Activated B cell treated with CpG ODN at 0.5 μM for 24 hours (primary cell): Measurements from ENCODE around the gene AKT2. TPM values are rescaled to one million over a fixed set of nuclear protein-coding genes. Genes with fewer than 3 reads are reported as not detected.
A peak's percentile ranks its signal among the peaks of the same experiment; 100 is the strongest.

Experiments used
- ATAC-seq: fragments of 200-7000 bp; cut with Tn5 transposase; one replicate; pipeline ENCODE4 v1.10.0; 2021; ENCODE audit warnings: low read depth, mild to moderate bottlenecking, moderate library complexity
- CTCF ChIA-PET: fragments of 350-600 bp; sonication (Branson Sonifier 250); formaldehyde crosslinking; loops from one replicate; lab custom pipeline; 2021; ENCODE audit warnings: antibody characterized with exemption; lab: Charles Lee
- POLR2A ChIA-PET: fragments of 350-600 bp; sonication (Branson Sonifier 250); formaldehyde crosslinking; loops from one replicate; lab custom pipeline; 2021; ENCODE audit warnings: antibody characterized with exemption; lab: Charles Lee
- DNase-seq: peaks from one replicate; pipeline ENCODE4 v3.0.0; 2022
- H3K27ac Mint-ChIP-seq: one replicate; pipeline ENCODE4 v1.8.0; 2020; ENCODE audit warnings: mixed read lengths
- H3K27me3 Mint-ChIP-seq: one replicate; pipeline ENCODE4 v1.8.0; 2021; ENCODE audit warnings: mixed read lengths
- H3K36me3 Mint-ChIP-seq: one replicate; pipeline ENCODE4 v1.8.0; 2021; ENCODE audit warnings: low read depth, mixed read lengths
- H3K4me1 Mint-ChIP-seq: one replicate; pipeline ENCODE4 v1.8.0; 2021; ENCODE audit warnings: mixed read lengths
- H3K4me3 Mint-ChIP-seq: one replicate; pipeline ENCODE4 v1.8.0; 2020; ENCODE audit warnings: mild to moderate bottlenecking, mixed read lengths
- H3K9me3 Mint-ChIP-seq: one replicate; pipeline ENCODE4 v1.8.0; 2020; ENCODE audit warnings: mixed read lengths
- intact Hi-C: fragments of 100-400 bp; cut with micrococcal nuclease; formaldehyde crosslinking; loops from one replicate; pipeline ENCODE4 v1.15.1; 2024
- total RNA-seq: library from RNA; stranded (reverse); gene quantifications from 2 replicates; pipeline ENCODE4 v1.2.3, GENCODE V29; 2022
- TF ChIP-seq, protein P1 (sequence below): fragments of 200-600 bp; IDR thresholded peaks from one replicate; pipeline ENCODE4 v1.8.0; 2022; ENCODE audit warnings: antibody characterized with exemption, mild to moderate bottlenecking

Gene AKT2
- total RNA-seq, 1 donor from 2014 or later, result 176 TPM

DNA sequence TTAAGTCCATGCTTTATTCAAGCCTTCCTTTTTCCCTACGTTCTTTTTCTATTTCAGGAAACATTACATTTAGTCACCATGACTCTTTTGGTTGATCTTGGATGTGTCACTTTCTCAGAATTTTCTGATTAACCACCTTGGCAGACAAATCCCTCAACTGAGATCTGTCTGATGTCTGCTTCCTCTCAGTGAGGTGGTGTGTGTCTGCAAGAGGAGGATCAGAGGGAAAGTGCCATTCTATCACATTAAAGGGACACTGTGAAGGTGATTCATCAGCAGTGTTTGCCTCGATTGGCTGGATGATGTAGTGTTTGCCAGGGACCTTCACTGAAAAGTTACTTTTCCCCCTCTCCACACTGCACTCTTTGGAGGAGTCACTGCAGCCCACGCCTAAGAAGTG is 55.7 kb downstream of the AKT2 start:
- Mint-ChIP-seq H3K4me3 (no peak overlapping the region), H3K27ac (no peak overlapping the region)

DNA sequence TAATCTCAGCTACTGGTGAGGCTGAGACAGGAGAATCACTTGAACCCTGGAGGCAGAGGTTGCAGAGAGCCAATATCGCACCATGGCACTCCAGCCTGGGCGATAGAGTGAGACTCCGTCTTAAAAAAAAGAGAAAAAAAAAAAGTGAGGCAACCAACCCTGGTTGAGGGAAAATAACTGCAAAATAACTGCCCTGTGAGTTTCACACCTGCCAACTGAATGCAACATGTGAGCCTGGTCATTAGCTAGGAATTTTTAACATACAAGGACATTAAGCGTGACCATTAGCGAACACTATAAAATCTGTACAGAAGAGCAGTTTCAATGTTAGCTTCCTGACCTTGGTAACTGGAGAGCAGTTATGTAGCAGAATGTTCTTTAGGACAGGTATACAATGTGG is 56.3 kb downstream of the AKT2 start:
- CTCF ChIA-PET, result no interaction called here
- no peak for ATAC-seq

More for the DNA sequence above, 55.7 kb downstream of the AKT2 start:
- ChIA-PET POLR2A (no interaction called here), CTCF (no interaction called here)
- intact Hi-C loops, result no loop called here
- Mint-ChIP-seq H3K27me3 (peaks cover 17% of the 10 kb centered on the region), H3K36me3 (peaks cover 12% of the 10 kb centered on the region), H3K9me3 (no peaks in the 10 kb centered on the region), H3K4me1 (peaks cover 13% of the 10 kb centered on the region)
- ATAC-seq (no peak), DNase-seq (no peak)
- TF ChIP-seq, protein P1, sequence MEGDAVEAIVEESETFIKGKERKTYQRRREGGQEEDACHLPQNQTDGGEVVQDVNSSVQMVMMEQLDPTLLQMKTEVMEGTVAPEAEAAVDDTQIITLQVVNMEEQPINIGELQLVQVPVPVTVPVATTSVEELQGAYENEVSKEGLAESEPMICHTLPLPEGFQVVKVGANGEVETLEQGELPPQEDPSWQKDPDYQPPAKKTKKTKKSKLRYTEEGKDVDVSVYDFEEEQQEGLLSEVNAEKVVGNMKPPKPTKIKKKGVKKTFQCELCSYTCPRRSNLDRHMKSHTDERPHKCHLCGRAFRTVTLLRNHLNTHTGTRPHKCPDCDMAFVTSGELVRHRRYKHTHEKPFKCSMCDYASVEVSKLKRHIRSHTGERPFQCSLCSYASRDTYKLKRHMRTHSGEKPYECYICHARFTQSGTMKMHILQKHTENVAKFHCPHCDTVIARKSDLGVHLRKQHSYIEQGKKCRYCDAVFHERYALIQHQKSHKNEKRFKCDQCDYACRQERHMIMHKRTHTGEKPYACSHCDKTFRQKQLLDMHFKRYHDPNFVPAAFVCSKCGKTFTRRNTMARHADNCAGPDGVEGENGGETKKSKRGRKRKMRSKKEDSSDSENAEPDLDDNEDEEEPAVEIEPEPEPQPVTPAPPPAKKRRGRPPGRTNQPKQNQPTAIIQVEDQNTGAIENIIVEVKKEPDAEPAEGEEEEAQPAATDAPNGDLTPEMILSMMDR, result no peak

DNA sequence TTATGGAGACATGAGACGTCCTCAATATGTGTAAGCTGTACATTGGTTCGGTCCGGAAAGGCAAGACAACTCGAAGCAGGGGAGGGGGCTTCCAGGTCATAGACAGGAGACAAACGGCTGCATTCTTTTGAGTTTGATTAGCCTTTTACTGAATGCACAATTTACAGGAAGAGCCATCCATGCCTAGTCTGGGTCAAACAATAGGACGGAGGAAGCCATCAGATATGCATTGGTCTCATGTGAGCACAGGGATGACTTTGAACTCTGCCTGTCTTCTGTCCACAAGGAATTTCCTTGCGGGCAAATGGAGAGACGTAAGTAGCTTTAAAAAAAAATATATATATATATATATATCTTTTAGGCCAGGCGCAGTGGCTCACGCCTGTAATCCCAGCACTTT is 56.8 kb downstream of the AKT2 start:
- POLR2A ChIA-PET, result interaction anchor here (0.9 kb wide), 1 partner anchor 51 kb away, joined by 3 read pairs; no protein-coding TSS in a partner anchor
- ATAC-seq (no peak), DNase-seq (no peak)
- no peaks in the 10 kb centered on the region for H3K9me3 Mint-ChIP-seq
- intact Hi-C loops, result no loop called here
- CTCF ChIA-PET, result no interaction called here
- no peak overlapping the region for H3K27ac Mint-ChIP-seq
- peaks cover 3% of the 10 kb centered on the region for H3K36me3 Mint-ChIP-seq
- TF ChIP-seq, protein P1, result no peak
- no peak overlapping the region for H3K4me3 Mint-ChIP-seq
- peaks cover 13% of the 10 kb centered on the region for H3K4me1 Mint-ChIP-seq
- H3K27me3 Mint-ChIP-seq, result peaks cover 24% of the 10 kb centered on the region

More for the DNA sequence above, 56.3 kb downstream of the AKT2 start:
- Mint-ChIP-seq H3K4me3 (no peak overlapping the region), H3K4me1 (peaks cover 13% of the 10 kb centered on the region), H3K9me3 (no peaks in the 10 kb centered on the region), H3K27me3 (peaks cover 23% of the 10 kb centered on the region), H3K36me3 (peaks cover 7% of the 10 kb centered on the region), H3K27ac (no peak overlapping the region)
- POLR2A ChIA-PET, result interaction anchor here (0.9 kb wide), 1 partner anchor 50 kb away, joined by 3 read pairs; no protein-coding TSS in a partner anchor
- TF ChIP-seq, protein P1, result no peak
- intact Hi-C loops, result no loop called here
- no peak for DNase-seq

DNA sequence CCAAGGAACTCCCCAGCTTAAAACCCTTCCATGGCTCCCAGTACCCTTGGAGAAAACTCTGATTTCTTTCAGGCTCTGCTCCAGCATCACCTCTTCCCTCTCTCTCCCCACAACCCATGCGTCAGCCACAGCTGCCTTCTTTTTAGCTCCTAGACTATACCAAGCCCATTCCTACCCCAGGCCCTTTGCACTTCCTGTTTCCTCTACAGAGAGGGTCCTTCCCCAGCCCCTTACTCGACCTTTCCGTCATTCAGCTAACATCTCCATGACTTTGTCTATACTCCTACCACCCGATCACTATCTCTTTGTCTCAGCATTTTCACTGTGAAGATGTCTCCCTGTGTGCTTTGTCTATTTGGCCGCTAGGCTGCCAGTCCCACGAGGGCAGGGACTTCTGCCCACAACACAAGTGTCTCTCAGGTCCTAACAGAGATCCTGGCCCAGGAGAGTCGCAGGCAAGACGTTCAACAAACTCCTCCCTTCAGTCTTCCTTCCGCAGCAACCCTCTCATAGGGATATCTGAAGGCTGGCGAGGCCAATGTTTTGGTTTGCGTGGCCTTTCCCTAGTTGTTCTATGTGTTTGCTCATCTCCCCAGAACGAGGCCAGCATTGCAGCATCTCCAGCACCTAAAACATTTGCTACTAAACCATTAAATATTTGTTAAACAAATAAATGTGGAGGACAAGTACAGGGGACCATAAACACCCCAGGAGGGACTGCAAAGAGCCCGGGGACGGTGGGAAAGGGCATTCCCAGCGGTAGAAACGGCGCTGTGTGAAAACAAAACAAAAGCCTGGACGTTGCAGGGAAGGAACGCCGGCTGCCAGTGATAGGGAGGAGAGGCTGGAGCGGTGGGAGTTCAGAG is 59.5 kb downstream of the AKT2 start:
- no peak overlapping the region for H3K27ac Mint-ChIP-seq
- intact Hi-C loops, result no loop called here
- ATAC-seq (no peak), DNase-seq (no peak)
- H3K4me1 Mint-ChIP-seq, result peaks cover 18% of the 10 kb centered on the region
- peak overlapping the region; percentile 33 for H3K4me3 Mint-ChIP-seq
- ChIA-PET POLR2A (no interaction called here), CTCF (no interaction called here)
- TF ChIP-seq, protein P1, result no peak
- peaks cover 31% of the 10 kb centered on the region for H3K27me3 Mint-ChIP-seq
- H3K9me3 Mint-ChIP-seq, result peaks cover 3% of the 10 kb centered on the region
- no peaks in the 10 kb centered on the region for H3K36me3 Mint-ChIP-seq

DNA sequence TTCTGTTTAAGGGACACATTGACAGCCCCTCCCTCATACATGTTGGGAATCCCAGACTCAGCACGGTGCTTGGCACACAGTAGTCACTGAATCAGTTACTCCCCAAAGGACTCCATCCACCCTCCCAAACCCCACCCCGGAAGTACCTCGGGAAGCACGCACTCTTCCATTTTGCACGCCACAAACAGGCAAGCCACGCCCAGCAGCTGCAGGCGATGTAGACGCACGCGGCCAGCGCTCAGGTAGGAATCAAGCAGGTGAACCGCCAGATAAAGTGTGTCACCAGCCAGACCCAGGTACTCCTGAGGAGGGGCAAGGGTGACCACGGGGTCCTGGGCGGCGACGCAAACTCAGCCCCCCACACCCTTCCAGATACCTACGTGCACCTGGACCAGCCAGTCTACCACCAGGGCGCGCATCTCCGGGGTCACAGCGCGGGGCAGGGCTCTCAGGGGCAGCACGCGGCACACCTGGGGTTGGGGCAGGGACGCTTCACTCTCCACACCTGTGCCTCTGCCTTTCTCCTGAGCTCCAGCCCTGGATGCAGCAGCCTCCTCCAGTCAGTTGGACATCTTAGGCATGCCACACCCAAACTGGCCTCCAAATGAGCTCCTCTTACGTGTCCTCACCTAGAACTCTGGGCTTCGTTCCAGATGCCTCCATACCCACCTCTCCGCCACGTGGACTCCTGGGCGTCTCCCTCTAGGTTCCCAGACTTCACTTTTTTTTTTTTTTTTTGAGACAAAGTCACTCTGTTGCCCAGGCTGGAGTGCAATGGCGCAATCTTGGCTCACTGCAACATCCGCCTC is 60.6 kb downstream of the AKT2 start:
- no peak overlapping the region for H3K27ac Mint-ChIP-seq
- TF ChIP-seq, protein P1, result no peak
- H3K4me3 Mint-ChIP-seq, result no peak overlapping the region
- peaks cover 3% of the 10 kb centered on the region for H3K9me3 Mint-ChIP-seq
- H3K27me3 Mint-ChIP-seq, result peaks cover 36% of the 10 kb centered on the region
- ChIA-PET CTCF (interaction anchor here (0.6 kb wide), 1 partner anchor 1102 kb away, joined by 3 read pairs; no protein-coding TSS in a partner anchor), POLR2A (interaction anchor here (0.7 kb wide), 1 partner anchor 44 kb away, joined by 4 read pairs; no protein-coding TSS in a partner anchor)
- ATAC-seq (no peak), DNase-seq (no peak)
- H3K4me1 Mint-ChIP-seq, result peaks cover 18% of the 10 kb centered on the region
- no peaks in the 10 kb centered on the region for H3K36me3 Mint-ChIP-seq
- intact Hi-C loops, result no loop called here
